ENCODE results near the gene MYOT. TPM values are rescaled to one million over a fixed set of nuclear protein-coding genes. Genes with fewer than 3 reads are reported as not detected.
"Not testable (repeated sequence)": the region's sequence is repeated elsewhere in the genome, so short reads cannot be mapped to it uniquely, and the experiment has no call there.

The MYOT gene
- total RNA-seq, 2 donors from 2014 or later = not detected

DNA sequence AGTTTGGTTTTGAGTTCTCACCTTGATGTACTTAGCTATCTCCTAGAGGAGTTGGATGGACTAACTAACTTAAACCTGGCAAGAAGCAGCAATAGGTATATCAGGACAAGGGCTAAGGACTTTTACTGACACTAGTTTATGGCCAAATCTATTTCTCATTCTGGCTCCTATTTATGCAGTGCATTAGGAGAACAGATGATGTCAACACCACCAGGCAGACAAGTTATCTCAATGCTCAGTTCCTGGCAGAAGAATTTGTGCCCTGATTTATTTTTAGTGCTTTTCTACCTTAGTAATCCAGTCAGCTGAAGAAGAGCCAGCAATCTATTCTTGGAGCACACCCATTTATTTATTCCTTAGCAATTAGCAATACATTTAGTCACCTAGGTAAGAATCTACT lies 30.7 kb upstream of the MYOT start:
- no peaks in the 10 kb centered on the region for H3K36me3 Mint-ChIP-seq (ENCODE audit: insufficient read depth in 2 of 2)
- H3K27ac Mint-ChIP-seq = no peak overlapping the region
- no peak for ATAC-seq (replicated peaks in 1 of 2)
- no peaks in the 10 kb centered on the region for H3K27me3 Mint-ChIP-seq (ENCODE audit: low read depth)
- H3K9me3 Mint-ChIP-seq = no peaks in the 10 kb centered on the region
- no peaks in the 10 kb centered on the region for H3K4me1 Mint-ChIP-seq (ENCODE audit: low read depth)
- DNase-seq = no peak
- no peak overlapping the region for H3K4me3 Mint-ChIP-seq

DNA sequence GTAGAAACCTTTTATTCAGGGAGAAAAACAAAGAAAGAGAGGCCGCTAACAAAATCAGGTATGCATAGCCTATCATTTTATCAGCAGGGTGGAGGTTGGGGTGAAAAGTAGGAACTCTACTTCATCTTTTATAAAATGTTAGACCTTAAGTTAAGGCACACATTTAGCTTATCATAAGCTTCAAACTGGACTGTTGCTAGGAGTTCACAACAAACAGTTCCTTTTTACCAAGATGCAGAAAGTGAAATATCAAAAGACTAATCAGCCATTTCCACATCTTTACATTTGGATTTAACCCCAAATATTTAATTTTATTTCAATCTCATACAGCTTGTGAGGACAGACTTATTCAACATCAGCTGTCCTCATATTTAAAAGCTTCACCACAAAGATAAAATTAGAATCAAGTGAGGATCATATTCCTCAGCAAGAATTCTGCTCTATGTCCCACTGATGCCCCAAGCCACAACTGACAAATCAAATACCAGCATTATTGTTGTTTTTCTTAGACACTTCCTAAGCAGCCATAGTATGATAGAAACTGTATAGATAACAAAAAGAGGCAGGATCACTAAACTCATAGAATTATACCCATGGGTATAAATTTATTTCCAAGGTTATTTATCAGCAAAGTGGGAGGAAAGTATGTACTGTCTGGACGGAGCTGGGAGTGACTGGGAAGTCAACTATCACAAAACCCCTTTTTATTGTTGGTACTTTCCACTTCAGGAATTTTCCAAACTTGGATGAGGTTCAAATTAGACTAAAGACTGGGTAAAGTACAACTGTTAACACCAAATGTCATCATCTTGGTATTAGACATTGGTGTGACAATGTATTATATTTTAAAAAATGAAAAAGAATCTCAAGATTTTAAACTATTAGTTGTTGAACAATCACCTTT lies 29.9 kb upstream of the MYOT start:
- no peak overlapping the region for H3K4me3 Mint-ChIP-seq
- no peaks in the 10 kb centered on the region for H3K9me3 Mint-ChIP-seq
- ATAC-seq (replicated peaks in 1 of 2) = no peak

GRCh38 chr5:137838976-137839375 lies 28.7 kb upstream of the MYOT start:
- Mint-ChIP-seq H3K36me3 (ENCODE audit: insufficient read depth in 2 of 2) (no peaks in the 10 kb centered on the region), H3K27ac (no peak overlapping the region), H3K27me3 (ENCODE audit: low read depth) (no peaks in the 10 kb centered on the region)

More for the DNA sequence above, 29.9 kb upstream of the MYOT start:
- Mint-ChIP-seq H3K27me3 (ENCODE audit: low read depth) (no peaks in the 10 kb centered on the region), H3K4me1 (ENCODE audit: low read depth) (no peaks in the 10 kb centered on the region), H3K27ac (no peak overlapping the region), H3K36me3 (ENCODE audit: insufficient read depth in 2 of 2) (no peaks in the 10 kb centered on the region)
- no peak for DNase-seq

GRCh38 chr5:137842296-137842695 lies 25.4 kb upstream of the MYOT start:
- H3K27me3 Mint-ChIP-seq (ENCODE audit: low read depth) = no peaks in the 10 kb centered on the region
- ATAC-seq (replicated peaks in 1 of 2) (no peak), DNase-seq (no peak)
- H3K9me3 Mint-ChIP-seq = no peaks in the 10 kb centered on the region
- no peak overlapping the region for H3K4me3 Mint-ChIP-seq
- no peaks in the 10 kb centered on the region for H3K4me1 Mint-ChIP-seq (ENCODE audit: low read depth)
- no peak overlapping the region for H3K27ac Mint-ChIP-seq
- no peaks in the 10 kb centered on the region for H3K36me3 Mint-ChIP-seq (ENCODE audit: insufficient read depth in 2 of 2)

More at GRCh38 chr5:137838976-137839375, 28.7 kb upstream of the MYOT start:
- Mint-ChIP-seq H3K4me3 (no peak overlapping the region), H3K9me3 (no peaks in the 10 kb centered on the region), H3K4me1 (ENCODE audit: low read depth) (no peaks in the 10 kb centered on the region)
- no peak for ATAC-seq (replicated peaks in 1 of 2)
- no peak for DNase-seq

DNA sequence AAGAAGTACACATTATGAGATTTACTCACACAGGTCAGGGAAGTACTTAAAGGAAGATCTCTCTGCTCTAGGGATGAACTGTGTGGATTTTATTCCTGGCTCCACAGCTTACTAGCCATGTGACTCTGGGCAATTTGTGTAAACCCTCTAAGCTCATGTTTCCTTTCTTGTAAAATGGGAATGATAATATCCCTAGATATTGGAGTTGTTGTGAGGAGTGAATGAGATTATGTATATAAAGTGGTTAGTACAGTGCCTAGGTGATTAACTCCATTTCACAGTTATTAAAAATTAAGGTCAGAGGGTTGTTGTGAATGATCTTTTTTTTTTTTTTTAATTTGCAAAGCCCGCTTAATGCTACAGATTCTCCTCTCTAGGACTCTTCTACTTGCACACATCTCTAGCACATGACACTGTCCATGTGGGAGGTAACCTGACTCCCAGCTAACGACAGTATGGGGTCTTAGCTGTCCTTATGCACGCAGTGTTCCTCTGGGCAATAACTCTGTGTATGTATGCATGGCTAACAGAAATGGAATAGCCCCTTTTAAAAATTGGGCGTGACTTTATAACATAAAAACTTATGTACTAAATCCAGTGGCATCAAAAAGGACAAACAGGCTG lies 23.9 kb upstream of the MYOT start:
- no peaks in the 10 kb centered on the region for H3K27me3 Mint-ChIP-seq (ENCODE audit: low read depth)
- H3K4me1 Mint-ChIP-seq (ENCODE audit: low read depth) = no peaks in the 10 kb centered on the region

GRCh38 chr5:137845472-137845871 lies 22.2 kb upstream of the MYOT start:
- DNase-seq = no peak
- no peak for ATAC-seq (replicated peaks in 1 of 2)
- Mint-ChIP-seq H3K27me3 (ENCODE audit: low read depth) (no peaks in the 10 kb centered on the region), H3K9me3 (no peaks in the 10 kb centered on the region), H3K4me3 (no peak overlapping the region), H3K36me3 (ENCODE audit: insufficient read depth in 2 of 2) (no peaks in the 10 kb centered on the region), H3K4me1 (ENCODE audit: low read depth) (no peaks in the 10 kb centered on the region), H3K27ac (no peak overlapping the region)

More for the DNA sequence above, 23.9 kb upstream of the MYOT start:
- Mint-ChIP-seq H3K36me3 (ENCODE audit: insufficient read depth in 2 of 2) (no peaks in the 10 kb centered on the region), H3K27ac (no peak overlapping the region), H3K4me3 (no peak overlapping the region), H3K9me3 (no peaks in the 10 kb centered on the region)
- no peak for ATAC-seq (replicated peaks in 1 of 2)
- DNase-seq = no peak

DNA sequence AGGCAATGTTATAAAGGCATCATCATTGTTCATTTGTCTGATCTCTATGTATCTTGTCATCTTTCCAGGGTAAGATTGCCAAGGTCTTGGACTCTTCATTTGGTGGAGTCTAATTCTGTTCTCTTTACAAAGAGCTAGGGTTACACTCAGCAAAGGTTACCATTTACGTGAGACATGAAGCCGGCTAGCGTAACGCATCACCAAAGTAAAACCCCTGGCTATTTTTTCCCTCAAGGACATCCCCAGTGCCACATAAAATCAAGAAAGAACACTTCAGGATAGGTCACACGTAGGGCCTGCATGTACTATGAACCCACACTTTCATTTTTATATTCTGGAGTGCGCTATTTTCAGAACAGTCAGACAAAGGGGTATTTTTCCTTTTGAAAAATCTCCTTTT lies 20.0 kb upstream of the MYOT start:
- no peaks in the 10 kb centered on the region for H3K4me1 Mint-ChIP-seq (ENCODE audit: low read depth)
- ATAC-seq (replicated peaks in 1 of 2) (no peak), DNase-seq (no peak)
- no peak overlapping the region for H3K27ac Mint-ChIP-seq
- no peak overlapping the region for H3K4me3 Mint-ChIP-seq
- no peaks in the 10 kb centered on the region for H3K27me3 Mint-ChIP-seq (ENCODE audit: low read depth)
- H3K9me3 Mint-ChIP-seq = peaks cover 0 to 2% of the 10 kb centered on the region in 2 donors
- H3K36me3 Mint-ChIP-seq (ENCODE audit: insufficient read depth in 2 of 2) = peaks cover 0 to 4% of the 10 kb centered on the region in 2 donors

DNA sequence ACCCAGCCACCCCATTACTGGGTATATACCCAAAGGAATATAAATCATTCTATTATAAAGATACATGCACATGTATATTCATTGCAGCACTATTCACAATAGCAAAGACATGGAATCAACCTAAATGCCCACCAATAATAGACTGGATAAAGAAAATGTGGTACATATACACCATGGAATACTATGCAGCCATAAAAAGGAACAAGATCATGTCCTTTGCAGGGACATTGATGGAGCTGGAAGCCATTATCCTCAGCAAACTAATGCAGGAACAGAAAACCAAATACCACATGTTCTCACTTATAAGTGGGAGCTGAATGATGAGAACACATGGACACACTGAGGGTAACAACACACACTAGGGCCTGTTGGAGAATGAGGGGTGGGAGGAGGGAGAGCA lies 14.5 kb upstream of the MYOT start:
- H3K27me3 Mint-ChIP-seq (ENCODE audit: low read depth); ATAC-seq (replicated peaks in 1 of 2); H3K4me1 Mint-ChIP-seq (ENCODE audit: low read depth); H3K27ac Mint-ChIP-seq; H3K4me3 Mint-ChIP-seq; H3K36me3 Mint-ChIP-seq (ENCODE audit: insufficient read depth in 2 of 2); H3K9me3 Mint-ChIP-seq; DNase-seq: not testable (repeated sequence)

GRCh38 chr5:137856201-137856600 lies 11.5 kb upstream of the MYOT start:
- H3K27ac Mint-ChIP-seq = no peak overlapping the region
- H3K9me3 Mint-ChIP-seq = peaks cover 0 to 2% of the 10 kb centered on the region in 2 donors
- peaks cover 0 to 4% of the 10 kb centered on the region in 2 donors for H3K36me3 Mint-ChIP-seq (ENCODE audit: insufficient read depth in 2 of 2)
- H3K4me1 Mint-ChIP-seq (ENCODE audit: low read depth) = peaks cover 12% of the 10 kb centered on the region
- no peaks in the 10 kb centered on the region for H3K27me3 Mint-ChIP-seq (ENCODE audit: low read depth)
- no peak overlapping the region for H3K4me3 Mint-ChIP-seq
- ATAC-seq (replicated peaks in 1 of 2) = no peak
- no peak for DNase-seq

- no peaks in the 10 kb centered on the region for H3K27me3 Mint-ChIP-seq (ENCODE audit: low read depth)
Observed at GRCh38 chr5:137856916-137857862, 10.5 kb upstream of the MYOT start.

GRCh38 chr5:137858223-137858916 lies 9.3 kb upstream of the MYOT start:
- ATAC-seq (replicated peaks in 1 of 2) (no peak), DNase-seq (no peak)
- Mint-ChIP-seq H3K4me1 (ENCODE audit: low read depth) (peaks cover 18% of the 10 kb centered on the region), H3K27me3 (ENCODE audit: low read depth) (no peaks in the 10 kb centered on the region), H3K9me3 (peaks cover 0 to 2% of the 10 kb centered on the region in 2 donors), H3K27ac (peak overlapping the region; percentile 61), H3K4me3 (peak overlapping the region; percentile 40 to 62), H3K36me3 (ENCODE audit: insufficient read depth in 2 of 2) (no peaks in the 10 kb centered on the region)

More at GRCh38 chr5:137856916-137857862, 10.5 kb upstream of the MYOT start:
- H3K4me1 Mint-ChIP-seq (ENCODE audit: low read depth) = peaks cover 18% of the 10 kb centered on the region
- H3K36me3 Mint-ChIP-seq (ENCODE audit: insufficient read depth in 2 of 2) = peaks cover 0 to 4% of the 10 kb centered on the region in 2 donors
- H3K4me3 Mint-ChIP-seq = no peak overlapping the region
- H3K27ac Mint-ChIP-seq = no peak overlapping the region
- peaks cover 2% of the 10 kb centered on the region in 2 donors for H3K9me3 Mint-ChIP-seq
- no peak for ATAC-seq (replicated peaks in 1 of 2)
- DNase-seq = no peak

DNA sequence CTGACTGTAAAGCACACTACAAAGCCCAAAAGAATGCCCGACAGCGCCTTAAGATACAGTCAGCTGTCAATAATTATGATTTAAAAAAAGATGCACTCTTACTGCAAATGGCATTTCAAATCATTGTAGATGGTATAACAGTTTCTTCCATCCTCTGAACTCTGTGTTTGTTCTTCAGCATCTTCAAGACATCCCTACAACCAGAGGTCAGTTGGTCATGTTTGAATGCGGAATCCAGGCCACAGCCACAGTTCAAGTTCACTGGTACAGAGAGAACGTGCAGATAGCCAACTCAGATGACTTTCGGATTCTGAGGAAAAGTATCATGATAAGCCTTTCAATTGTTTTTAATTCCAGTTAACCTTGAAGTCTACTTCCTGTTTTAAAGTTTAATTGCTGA lies 8.7 kb upstream of the MYOT start:
- no peaks in the 10 kb centered on the region for H3K27me3 Mint-ChIP-seq (ENCODE audit: low read depth)
- H3K36me3 Mint-ChIP-seq (ENCODE audit: insufficient read depth in 2 of 2) = no peaks in the 10 kb centered on the region
- DNase-seq (no peak), ATAC-seq (replicated peaks in 1 of 2) (no peak)
- H3K4me3 Mint-ChIP-seq = no peak overlapping the region
- no peak overlapping the region for H3K27ac Mint-ChIP-seq
- H3K4me1 Mint-ChIP-seq (ENCODE audit: low read depth) = peaks cover 18% of the 10 kb centered on the region
- H3K9me3 Mint-ChIP-seq = peaks cover 0 to 2% of the 10 kb centered on the region in 2 donors
